NCI-H187 (cell line): ENCODE results near the gene WFDC11.

Experiments
- DNase-seq, 2 experiments: peaks; one replicate each; lab custom pipeline; 2025; lab: John Stamatoyannopoulos, UW

Gene WFDC11

GRCh38 chr20:45626540-45626939 lies 43.5 kb downstream of the WFDC11 start:
- DNase-seq: no peak

- DNase-seq: no peak
These were observed 48.4 kb downstream of the WFDC11 start for GRCh38 chr20:45621593-45621992.

GRCh38 chr20:45617591-45617990 lies 52.4 kb downstream of the WFDC11 start:
- no peak for DNase-seq

- DNase-seq: no peak
These were observed 57.7 kb downstream of the WFDC11 start for GRCh38 chr20:45612314-45612713.

- DNase-seq: no peak
These were observed 59.0 kb downstream of the WFDC11 start for GRCh38 chr20:45611054-45611453.

- no peak for DNase-seq
These were observed 62.2 kb downstream of the WFDC11 start for GRCh38 chr20:45607810-45608209.
